HL-60 (cell line): ENCODE measurements around the gene PRODH2.

Experiments used
- POLR2AphosphoS5 ChIP-seq: IDR thresholded peaks from 2 replicates; pipeline ENCODE4 v1.6.1; 2012; ENCODE audit warnings: low read depth
- TF ChIP-seq, protein P1 (sequence below): IDR thresholded peaks from one replicate; pipeline ENCODE4 v1.5.1; 2011; ENCODE audit warnings: low read length, control low read depth, inconsistent platforms; ENCODE audit not compliant: insufficient read depth
- TF ChIP-seq, protein P2 (sequence below): IDR thresholded peaks from 2 replicates; pipeline ENCODE4 v1.6.1; 2012; ENCODE audit warnings: low read depth; ENCODE audit not compliant: insufficient replicate concordance

DNA sequence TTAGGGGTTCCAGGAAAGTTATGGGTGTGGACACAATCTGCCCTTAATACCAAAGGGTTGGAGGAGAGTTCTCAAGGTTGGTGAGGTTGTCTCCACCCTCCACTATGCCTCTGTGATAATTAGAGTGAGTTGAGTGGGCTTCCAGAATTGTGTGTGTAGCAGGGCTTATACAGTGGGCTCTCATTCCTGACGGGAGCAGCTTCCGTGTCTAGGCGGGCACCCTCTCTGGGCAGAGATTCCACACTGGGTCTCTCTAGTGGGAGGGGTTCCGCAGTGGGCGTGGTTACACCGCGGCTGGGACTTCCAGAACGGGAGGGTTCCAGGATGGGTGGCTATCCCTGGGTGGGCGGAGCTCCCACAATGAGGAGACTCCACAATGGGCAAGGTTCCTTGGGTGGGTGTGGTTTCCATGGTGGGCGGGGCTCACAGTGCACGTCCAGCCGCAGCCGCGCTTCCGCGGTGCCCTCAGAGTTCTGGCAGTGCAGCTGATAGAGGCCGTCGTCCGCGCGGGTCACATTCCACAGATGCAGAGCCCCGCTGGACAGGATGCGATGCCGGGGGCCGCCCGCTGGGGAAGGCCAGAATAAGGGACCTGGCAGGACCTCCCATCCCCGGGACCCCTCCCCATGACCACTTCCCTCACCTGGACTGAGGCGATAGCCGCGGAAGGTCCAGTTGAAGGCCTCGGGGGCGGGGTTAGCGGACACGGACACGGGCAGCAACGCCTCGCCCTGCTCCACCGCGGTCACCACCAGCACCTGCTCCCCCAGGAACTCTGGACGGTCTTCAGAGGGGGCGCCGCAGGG is 31.2 kb upstream of the PRODH2 start:
- TF ChIP-seq, protein P1, sequence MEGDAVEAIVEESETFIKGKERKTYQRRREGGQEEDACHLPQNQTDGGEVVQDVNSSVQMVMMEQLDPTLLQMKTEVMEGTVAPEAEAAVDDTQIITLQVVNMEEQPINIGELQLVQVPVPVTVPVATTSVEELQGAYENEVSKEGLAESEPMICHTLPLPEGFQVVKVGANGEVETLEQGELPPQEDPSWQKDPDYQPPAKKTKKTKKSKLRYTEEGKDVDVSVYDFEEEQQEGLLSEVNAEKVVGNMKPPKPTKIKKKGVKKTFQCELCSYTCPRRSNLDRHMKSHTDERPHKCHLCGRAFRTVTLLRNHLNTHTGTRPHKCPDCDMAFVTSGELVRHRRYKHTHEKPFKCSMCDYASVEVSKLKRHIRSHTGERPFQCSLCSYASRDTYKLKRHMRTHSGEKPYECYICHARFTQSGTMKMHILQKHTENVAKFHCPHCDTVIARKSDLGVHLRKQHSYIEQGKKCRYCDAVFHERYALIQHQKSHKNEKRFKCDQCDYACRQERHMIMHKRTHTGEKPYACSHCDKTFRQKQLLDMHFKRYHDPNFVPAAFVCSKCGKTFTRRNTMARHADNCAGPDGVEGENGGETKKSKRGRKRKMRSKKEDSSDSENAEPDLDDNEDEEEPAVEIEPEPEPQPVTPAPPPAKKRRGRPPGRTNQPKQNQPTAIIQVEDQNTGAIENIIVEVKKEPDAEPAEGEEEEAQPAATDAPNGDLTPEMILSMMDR: no peak
- no peak for TF ChIP-seq POLR2AphosphoS5
- TF ChIP-seq, protein P2, sequence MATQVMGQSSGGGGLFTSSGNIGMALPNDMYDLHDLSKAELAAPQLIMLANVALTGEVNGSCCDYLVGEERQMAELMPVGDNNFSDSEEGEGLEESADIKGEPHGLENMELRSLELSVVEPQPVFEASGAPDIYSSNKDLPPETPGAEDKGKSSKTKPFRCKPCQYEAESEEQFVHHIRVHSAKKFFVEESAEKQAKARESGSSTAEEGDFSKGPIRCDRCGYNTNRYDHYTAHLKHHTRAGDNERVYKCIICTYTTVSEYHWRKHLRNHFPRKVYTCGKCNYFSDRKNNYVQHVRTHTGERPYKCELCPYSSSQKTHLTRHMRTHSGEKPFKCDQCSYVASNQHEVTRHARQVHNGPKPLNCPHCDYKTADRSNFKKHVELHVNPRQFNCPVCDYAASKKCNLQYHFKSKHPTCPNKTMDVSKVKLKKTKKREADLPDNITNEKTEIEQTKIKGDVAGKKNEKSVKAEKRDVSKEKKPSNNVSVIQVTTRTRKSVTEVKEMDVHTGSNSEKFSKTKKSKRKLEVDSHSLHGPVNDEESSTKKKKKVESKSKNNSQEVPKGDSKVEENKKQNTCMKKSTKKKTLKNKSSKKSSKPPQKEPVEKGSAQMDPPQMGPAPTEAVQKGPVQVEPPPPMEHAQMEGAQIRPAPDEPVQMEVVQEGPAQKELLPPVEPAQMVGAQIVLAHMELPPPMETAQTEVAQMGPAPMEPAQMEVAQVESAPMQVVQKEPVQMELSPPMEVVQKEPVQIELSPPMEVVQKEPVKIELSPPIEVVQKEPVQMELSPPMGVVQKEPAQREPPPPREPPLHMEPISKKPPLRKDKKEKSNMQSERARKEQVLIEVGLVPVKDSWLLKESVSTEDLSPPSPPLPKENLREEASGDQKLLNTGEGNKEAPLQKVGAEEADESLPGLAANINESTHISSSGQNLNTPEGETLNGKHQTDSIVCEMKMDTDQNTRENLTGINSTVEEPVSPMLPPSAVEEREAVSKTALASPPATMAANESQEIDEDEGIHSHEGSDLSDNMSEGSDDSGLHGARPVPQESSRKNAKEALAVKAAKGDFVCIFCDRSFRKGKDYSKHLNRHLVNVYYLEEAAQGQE: no peak
